ENCODE data around the gene NEK8. TPM values are rescaled to one million over a fixed set of nuclear protein-coding genes. Genes with fewer than 3 reads are reported as not detected.

The NEK8 gene
- total RNA-seq, 3 donors from 2014 or later (not counting 1 experiment from before 2014, with no cell fraction given), result 5.9 to 7.4 (median 6.8) TPM

DNA sequence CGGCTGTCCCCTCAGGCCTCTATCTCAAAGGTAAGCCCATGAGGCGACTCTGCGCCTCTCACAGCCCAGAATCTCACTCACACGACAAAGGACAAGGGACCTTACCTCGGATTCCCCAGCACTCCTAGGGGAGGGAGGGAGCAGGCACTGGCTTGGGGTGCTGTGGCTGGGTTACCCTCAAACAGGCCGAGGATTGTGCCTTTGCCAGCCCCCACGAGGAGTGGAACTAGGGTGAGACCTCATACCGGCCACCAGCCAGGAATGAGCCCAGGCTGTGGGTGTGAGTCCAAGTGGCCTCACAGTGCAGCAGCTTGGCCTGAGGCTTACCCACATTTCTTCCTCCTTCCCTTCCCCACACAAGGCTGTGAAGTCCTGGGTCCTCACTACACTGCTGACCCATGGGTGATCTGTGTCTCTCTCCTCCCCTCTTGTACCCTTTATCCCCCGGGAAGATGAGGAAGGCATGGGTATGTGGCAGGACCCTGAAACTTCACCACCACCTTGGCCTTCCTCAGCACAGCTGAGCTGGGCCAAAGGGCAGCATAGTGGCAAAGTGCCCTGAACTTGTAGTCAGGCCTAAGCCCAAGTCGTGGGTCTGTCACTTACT, 22.8 kb upstream of the NEK8 start:
- intact Hi-C loops (cut with micrococcal nuclease), result no loop called here
- no peak overlapping the region for H3K4me3 Mint-ChIP-seq
- TF ChIP-seq, protein P1, sequence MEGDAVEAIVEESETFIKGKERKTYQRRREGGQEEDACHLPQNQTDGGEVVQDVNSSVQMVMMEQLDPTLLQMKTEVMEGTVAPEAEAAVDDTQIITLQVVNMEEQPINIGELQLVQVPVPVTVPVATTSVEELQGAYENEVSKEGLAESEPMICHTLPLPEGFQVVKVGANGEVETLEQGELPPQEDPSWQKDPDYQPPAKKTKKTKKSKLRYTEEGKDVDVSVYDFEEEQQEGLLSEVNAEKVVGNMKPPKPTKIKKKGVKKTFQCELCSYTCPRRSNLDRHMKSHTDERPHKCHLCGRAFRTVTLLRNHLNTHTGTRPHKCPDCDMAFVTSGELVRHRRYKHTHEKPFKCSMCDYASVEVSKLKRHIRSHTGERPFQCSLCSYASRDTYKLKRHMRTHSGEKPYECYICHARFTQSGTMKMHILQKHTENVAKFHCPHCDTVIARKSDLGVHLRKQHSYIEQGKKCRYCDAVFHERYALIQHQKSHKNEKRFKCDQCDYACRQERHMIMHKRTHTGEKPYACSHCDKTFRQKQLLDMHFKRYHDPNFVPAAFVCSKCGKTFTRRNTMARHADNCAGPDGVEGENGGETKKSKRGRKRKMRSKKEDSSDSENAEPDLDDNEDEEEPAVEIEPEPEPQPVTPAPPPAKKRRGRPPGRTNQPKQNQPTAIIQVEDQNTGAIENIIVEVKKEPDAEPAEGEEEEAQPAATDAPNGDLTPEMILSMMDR (IDR thresholded peaks at IDR 0.05), result no peak
- Histone ChIP-seq H3K9me3 (ENCODE audit: control insufficient read depth, insufficient read depth, low read length) (no peaks in the 10 kb centered on the region), H3K4me3 (ENCODE audit: low read length) (no peak overlapping the region), H3K4me1 (ENCODE audit: control insufficient read depth, insufficient read depth, low read length) (peaks cover 5% of the 10 kb centered on the region), H3K27ac (ENCODE audit: low read length) (no peak overlapping the region), H3K36me3 (ENCODE audit: control insufficient read depth, insufficient read depth, low read length) (peaks cover 21% of the 10 kb centered on the region), H3K27me3 (ENCODE audit: control insufficient read depth, insufficient read depth, low read length) (no peaks in the 10 kb centered on the region)
- H3K36me3 Mint-ChIP-seq, result no peaks in the 10 kb centered on the region
- H3K27me3 Mint-ChIP-seq (ENCODE audit: low read depth in 2 of 2), result no peaks in the 10 kb centered on the region
- no peaks in the 10 kb centered on the region for H3K9me3 Mint-ChIP-seq
- DNase-seq (no peak), ATAC-seq (no peak)
- peak overlapping the region; percentile 43 to 54 for H3K27ac Mint-ChIP-seq
- WGBS (ENCODE audit: insufficient coverage), result 87% methylated on average over 10 of the region's 10 CpGs
- H3K4me1 Mint-ChIP-seq, result peaks cover 5 to 19% of the 10 kb centered on the region in 2 donors

DNA sequence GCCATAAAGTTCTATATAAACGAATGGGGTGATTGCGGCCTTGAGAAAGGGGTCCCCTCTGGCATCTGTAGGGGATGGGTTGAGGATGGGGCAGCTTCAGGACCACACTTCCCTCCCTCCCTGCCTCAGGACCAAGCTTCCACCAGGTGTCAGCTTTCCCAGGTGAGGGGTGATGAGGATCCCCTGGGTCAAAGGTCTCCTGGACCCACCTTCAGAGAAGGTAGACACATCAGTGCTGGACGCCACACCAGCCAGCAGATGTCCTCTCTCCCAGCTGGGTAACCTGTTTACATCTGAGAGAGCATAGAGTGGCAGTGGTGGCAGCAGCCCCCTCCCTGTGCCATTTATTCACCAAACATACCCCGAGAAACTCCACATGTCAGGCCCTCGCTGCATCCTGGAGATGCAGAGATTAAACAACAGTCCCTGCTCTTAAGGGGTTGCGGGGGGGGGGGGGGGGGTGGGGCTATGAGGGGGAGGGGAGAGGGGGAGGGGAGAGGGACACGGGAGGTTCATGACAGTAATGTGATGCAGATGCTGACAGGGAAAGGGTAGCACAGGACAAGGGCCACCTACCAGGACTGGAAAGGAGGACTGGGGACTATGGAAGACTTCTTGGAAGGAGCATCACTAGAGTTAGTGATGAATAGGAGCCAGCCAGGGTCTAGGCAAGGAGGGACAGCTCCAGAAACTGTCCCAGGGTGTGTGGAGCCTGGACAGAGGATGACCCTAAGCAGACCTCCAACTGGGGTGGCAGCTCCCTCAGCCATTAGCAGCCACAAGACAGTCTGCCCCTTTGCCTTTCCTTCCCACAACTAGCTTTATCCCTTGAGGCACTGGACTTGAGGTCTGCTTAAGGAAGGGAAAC, 21.9 kb upstream of the NEK8 start:
- H3K4me3 Mint-ChIP-seq, result no peak overlapping the region
- H3K4me1 ChIP-seq (ENCODE audit: control insufficient read depth, insufficient read depth, low read length), result peaks cover 10% of the 10 kb centered on the region
- H3K4me1 Mint-ChIP-seq, result peaks cover 8 to 23% of the 10 kb centered on the region in 2 donors
- TF ChIP-seq, protein P1 (IDR thresholded peaks at IDR 0.05), result no peak
- no peaks in the 10 kb centered on the region for H3K9me3 ChIP-seq (ENCODE audit: control insufficient read depth, insufficient read depth, low read length)
- no peaks in the 10 kb centered on the region for H3K36me3 Mint-ChIP-seq
- H3K27ac ChIP-seq (ENCODE audit: low read length), result no peak overlapping the region
- H3K27me3 ChIP-seq (ENCODE audit: control insufficient read depth, insufficient read depth, low read length), result no peaks in the 10 kb centered on the region
- no peaks in the 10 kb centered on the region for H3K27me3 Mint-ChIP-seq (ENCODE audit: low read depth in 2 of 2)
- no peak for DNase-seq
- H3K9me3 Mint-ChIP-seq, result no peaks in the 10 kb centered on the region
- 80% methylated on average over 2 of the region's 7 CpGs for WGBS (ENCODE audit: insufficient coverage)
- intact Hi-C loops (cut with micrococcal nuclease), result no loop called here
- H3K4me3 ChIP-seq (ENCODE audit: low read length), result no peak overlapping the region
- H3K27ac Mint-ChIP-seq, result no peak overlapping the region
- no peak for ATAC-seq
- H3K36me3 ChIP-seq (ENCODE audit: control insufficient read depth, insufficient read depth, low read length), result peaks cover 12% of the 10 kb centered on the region

DNA sequence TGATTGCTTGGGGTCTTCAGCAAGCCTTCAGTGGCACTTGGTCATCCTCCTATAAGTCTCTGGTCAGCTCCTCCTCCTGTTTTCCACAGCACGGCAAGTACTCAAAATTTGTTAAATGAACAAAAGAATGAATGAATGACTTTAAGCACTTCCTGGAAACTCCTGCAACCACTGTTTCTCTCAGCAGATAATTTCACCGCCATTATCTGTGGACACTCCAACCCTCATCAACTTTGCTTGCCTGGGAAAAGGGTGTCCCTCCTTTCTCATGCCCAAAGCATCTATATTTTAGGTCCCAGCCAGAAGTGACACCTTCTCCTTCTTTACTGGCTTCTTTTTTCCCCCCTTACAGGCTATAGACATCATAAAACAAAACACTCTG, 21.3 kb upstream of the NEK8 start:
- H3K9me3 Mint-ChIP-seq, result no peaks in the 10 kb centered on the region
- H3K27ac Mint-ChIP-seq, result no peak overlapping the region

More for the DNA sequence above, 21.3 kb upstream of the NEK8 start:
- TF ChIP-seq, protein P1 (IDR thresholded peaks at IDR 0.05), result no peak
- DNase-seq (no peak), ATAC-seq (no peak)
- Histone ChIP-seq H3K4me3 (ENCODE audit: low read length) (no peak overlapping the region), H3K36me3 (ENCODE audit: control insufficient read depth, insufficient read depth, low read length) (peaks cover 6% of the 10 kb centered on the region), H3K27ac (ENCODE audit: low read length) (no peak overlapping the region), H3K9me3 (ENCODE audit: control insufficient read depth, insufficient read depth, low read length) (no peaks in the 10 kb centered on the region), H3K27me3 (ENCODE audit: control insufficient read depth, insufficient read depth, low read length) (no peaks in the 10 kb centered on the region), H3K4me1 (ENCODE audit: control insufficient read depth, insufficient read depth, low read length) (peaks cover 17% of the 10 kb centered on the region)
- intact Hi-C loops (cut with micrococcal nuclease), result no loop called here
- H3K36me3 Mint-ChIP-seq, result no peaks in the 10 kb centered on the region
- H3K4me1 Mint-ChIP-seq, result peaks cover 14 to 28% of the 10 kb centered on the region in 2 donors
- no peak overlapping the region for H3K4me3 Mint-ChIP-seq
- H3K27me3 Mint-ChIP-seq (ENCODE audit: low read depth in 2 of 2), result no peaks in the 10 kb centered on the region
- WGBS (ENCODE audit: insufficient coverage), result 86% methylated on average over 2 of the region's 2 CpGs
